NCI-H1048 (cell line): ENCODE results near the gene UGT1A6.

Experiments
- DNase-seq: peaks from one replicate; lab custom pipeline; 2025; lab: John Stamatoyannopoulos, UW

The UGT1A6 gene

GRCh38 chr2:233802132-233802815 lies 109.6 kb downstream of the UGT1A6 start:
- no peak for DNase-seq

GRCh38 chr2:233803292-233803911 lies 110.7 kb downstream of the UGT1A6 start:
- DNase-seq, result no peak

- DNase-seq, result no peak
Measured at GRCh38 chr2:233803994-233804393, 111.3 kb downstream of the UGT1A6 start.

GRCh38 chr2:233807215-233807865 lies 114.7 kb downstream of the UGT1A6 start:
- DNase-seq, result no peak

GRCh38 chr2:233807966-233808935 lies 115.6 kb downstream of the UGT1A6 start:
- DNase-seq, result no peak

- DNase-seq, result no peak
Measured at GRCh38 chr2:233810385-233810784, 117.7 kb downstream of the UGT1A6 start.

- DNase-seq, result no peak
Measured at GRCh38 chr2:233811087-233811486, 118.4 kb downstream of the UGT1A6 start.

GRCh38 chr2:233811732-233812131 lies 119.0 kb downstream of the UGT1A6 start:
- no peak for DNase-seq

GRCh38 chr2:233813236-233814055 lies 120.8 kb downstream of the UGT1A6 start:
- no peak for DNase-seq

GRCh38 chr2:233814056-233814835 lies 121.6 kb downstream of the UGT1A6 start:
- no peak for DNase-seq

GRCh38 chr2:233815861-233816260 lies 123.2 kb downstream of the UGT1A6 start:
- DNase-seq, result no peak

GRCh38 chr2:233816334-233816733 lies 123.6 kb downstream of the UGT1A6 start:
- DNase-seq, result no peak

- no peak for DNase-seq
Measured at GRCh38 chr2:233816771-233817170, 124.1 kb downstream of the UGT1A6 start.

- no peak for DNase-seq
Measured at GRCh38 chr2:233817361-233817911, 124.7 kb downstream of the UGT1A6 start.

- no peak for DNase-seq
Measured at GRCh38 chr2:233817995-233818638, 125.4 kb downstream of the UGT1A6 start.

- DNase-seq, result no peak
Measured at GRCh38 chr2:233818639-233819621, 126.2 kb downstream of the UGT1A6 start.

- no peak for DNase-seq
Measured at GRCh38 chr2:233819884-233820773, 127.4 kb downstream of the UGT1A6 start.
